ENCODE results near the gene DLGAP1. TPM values are rescaled to one million over a fixed set of nuclear protein-coding genes. Genes with fewer than 3 reads are reported as not detected.

The DLGAP1 gene
- total RNA-seq, 4 donors from 2014 or later, result 0.22 to 1.5 (median 0.56) TPM

DNA sequence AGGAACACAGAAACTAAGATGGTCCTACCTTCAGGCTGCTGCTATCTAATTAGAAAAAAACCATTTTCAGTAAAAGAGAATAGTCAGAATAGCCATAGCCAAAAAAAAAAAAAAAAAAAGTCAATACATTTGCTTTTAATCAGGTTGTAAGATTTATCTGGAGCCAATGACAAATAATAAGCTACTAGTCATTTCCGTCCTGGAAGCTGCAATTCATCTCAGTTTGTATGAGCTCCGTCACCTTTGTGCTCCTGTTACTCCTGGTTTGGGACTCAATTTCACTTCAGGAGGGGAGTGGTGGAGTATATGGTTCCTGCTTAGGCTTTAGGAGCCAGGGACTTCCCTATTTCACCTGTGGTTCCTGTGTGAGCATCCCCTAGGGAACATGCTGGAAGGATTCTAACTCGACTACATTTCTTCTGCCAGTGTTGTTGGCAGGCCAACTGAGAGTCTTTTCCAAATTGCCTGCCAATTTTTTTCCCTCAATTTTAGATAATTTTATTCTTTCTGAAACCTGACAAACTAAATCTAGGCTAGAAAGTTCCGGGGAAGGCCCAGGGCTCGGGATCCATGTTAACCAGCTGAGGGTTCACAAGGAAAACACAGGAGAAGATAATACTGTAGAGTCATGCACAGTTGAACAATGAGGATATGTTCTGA lies 481.8 kb downstream of the DLGAP1 start:
- Histone ChIP-seq H3K9me3 (peaks cover 0 to 7% (median 0%) of the 10 kb centered on the region in 3 donors), H3K27me3 (no peaks in the 10 kb centered on the region), H3K4me1 (no peaks in the 10 kb centered on the region), H3K4me3 (no peak overlapping the region), H3K36me3 (no peaks in the 10 kb centered on the region), H3K27ac (no peak overlapping the region)
- ATAC-seq, result no peak
- WGBS, 2 donors (ENCODE audit: low coverage in 1 of 2), result 55 to 58% methylated on average over 5 of the region's 5 CpGs
- TF ChIP-seq, protein P1, sequence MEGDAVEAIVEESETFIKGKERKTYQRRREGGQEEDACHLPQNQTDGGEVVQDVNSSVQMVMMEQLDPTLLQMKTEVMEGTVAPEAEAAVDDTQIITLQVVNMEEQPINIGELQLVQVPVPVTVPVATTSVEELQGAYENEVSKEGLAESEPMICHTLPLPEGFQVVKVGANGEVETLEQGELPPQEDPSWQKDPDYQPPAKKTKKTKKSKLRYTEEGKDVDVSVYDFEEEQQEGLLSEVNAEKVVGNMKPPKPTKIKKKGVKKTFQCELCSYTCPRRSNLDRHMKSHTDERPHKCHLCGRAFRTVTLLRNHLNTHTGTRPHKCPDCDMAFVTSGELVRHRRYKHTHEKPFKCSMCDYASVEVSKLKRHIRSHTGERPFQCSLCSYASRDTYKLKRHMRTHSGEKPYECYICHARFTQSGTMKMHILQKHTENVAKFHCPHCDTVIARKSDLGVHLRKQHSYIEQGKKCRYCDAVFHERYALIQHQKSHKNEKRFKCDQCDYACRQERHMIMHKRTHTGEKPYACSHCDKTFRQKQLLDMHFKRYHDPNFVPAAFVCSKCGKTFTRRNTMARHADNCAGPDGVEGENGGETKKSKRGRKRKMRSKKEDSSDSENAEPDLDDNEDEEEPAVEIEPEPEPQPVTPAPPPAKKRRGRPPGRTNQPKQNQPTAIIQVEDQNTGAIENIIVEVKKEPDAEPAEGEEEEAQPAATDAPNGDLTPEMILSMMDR (IDR thresholded peaks at IDR 0.05), result no peak
- TF ChIP-seq POLR2AphosphoS5 (IDR thresholded peaks at IDR 0.05) (no peak), EP300 (IDR thresholded peaks at IDR 0.05) (no peak), POLR2A (IDR thresholded peaks at IDR 0.05) (no peak)

DNA sequence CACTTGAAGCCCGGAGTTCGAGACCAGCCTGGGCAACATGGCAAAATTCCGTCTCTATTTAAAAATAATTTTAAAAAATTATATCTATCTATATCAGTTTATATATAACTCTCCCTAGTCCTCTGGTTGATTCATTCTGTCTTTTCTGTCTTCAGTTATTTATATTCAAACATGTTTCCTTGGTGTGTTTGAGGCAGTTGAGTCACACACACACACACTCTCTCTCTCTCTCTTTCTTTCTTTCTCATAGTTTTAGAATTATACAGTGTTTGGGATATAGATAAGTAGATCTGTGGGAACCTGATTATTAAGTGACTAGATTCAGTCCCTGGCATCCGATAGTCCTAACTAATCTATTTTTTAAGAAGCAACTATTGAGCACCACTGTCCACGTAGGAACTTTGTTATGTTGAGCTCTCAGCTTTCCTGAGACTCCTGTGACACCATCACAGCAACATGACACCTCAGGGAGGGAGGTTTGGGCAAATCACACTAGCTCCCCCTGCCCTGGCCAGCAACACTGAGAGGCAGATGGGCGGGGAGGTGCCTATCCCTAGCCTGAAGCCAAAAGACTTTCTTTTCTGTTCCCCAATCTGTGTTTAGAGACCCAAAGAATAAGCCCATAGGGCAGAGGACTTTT lies 482.7 kb downstream of the DLGAP1 start:
- H3K27me3 ChIP-seq, result no peaks in the 10 kb centered on the region
- no peaks in the 10 kb centered on the region for H3K9me3 ChIP-seq
- H3K27ac ChIP-seq, result no peak overlapping the region
- H3K4me1 ChIP-seq, result no peaks in the 10 kb centered on the region
- WGBS, 2 donors (ENCODE audit: low coverage in 1 of 2), result 92 to 93% methylated on average over 5 of the region's 6 CpGs
- no peaks in the 10 kb centered on the region for H3K36me3 ChIP-seq
- no peak for TF ChIP-seq EP300 (IDR thresholded peaks at IDR 0.05)
- TF ChIP-seq, protein P1 (IDR thresholded peaks at IDR 0.05), result no peak
- TF ChIP-seq POLR2AphosphoS5 (IDR thresholded peaks at IDR 0.05), result no peak
- no peak for TF ChIP-seq POLR2A (IDR thresholded peaks at IDR 0.05)
- ATAC-seq, result no peak
- H3K4me3 ChIP-seq, result no peak overlapping the region

DNA sequence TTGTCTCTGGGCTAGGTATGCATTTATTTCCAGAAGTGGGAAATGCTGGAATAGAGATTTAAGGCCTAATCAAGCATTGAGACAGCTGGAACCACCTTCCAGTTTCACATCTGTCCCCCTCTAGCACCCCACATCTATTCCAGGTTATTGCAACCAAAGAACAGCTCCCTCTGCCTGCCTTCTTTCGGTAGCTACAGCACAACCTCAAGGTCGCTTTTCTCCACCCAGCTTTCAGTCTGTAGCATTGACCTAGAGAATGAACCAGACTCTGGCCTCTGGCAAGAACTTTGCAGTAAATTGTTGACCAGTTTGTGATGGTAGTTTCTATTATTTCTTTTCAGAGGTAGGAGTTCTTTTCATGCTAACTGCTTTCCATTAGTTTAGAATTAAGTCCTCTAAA lies 484.2 kb downstream of the DLGAP1 start:
- 67 to 75% methylated on average over 2 of the region's 2 CpGs for WGBS, 2 donors (ENCODE audit: low coverage in 1 of 2)
- TF ChIP-seq POLR2A (IDR thresholded peaks at IDR 0.05) (no peak), EP300 (IDR thresholded peaks at IDR 0.05) (no peak), POLR2AphosphoS5 (IDR thresholded peaks at IDR 0.05) (no peak)
- TF ChIP-seq, protein P1 (IDR thresholded peaks at IDR 0.05), result no peak
- H3K4me3 ChIP-seq, result no peak overlapping the region
- ATAC-seq, result no peak
- no peak overlapping the region for H3K27ac ChIP-seq
- H3K36me3 ChIP-seq, result no peaks in the 10 kb centered on the region
- no peaks in the 10 kb centered on the region for H3K4me1 ChIP-seq
- no peaks in the 10 kb centered on the region for H3K27me3 ChIP-seq
- H3K9me3 ChIP-seq, result no peaks in the 10 kb centered on the region

DNA sequence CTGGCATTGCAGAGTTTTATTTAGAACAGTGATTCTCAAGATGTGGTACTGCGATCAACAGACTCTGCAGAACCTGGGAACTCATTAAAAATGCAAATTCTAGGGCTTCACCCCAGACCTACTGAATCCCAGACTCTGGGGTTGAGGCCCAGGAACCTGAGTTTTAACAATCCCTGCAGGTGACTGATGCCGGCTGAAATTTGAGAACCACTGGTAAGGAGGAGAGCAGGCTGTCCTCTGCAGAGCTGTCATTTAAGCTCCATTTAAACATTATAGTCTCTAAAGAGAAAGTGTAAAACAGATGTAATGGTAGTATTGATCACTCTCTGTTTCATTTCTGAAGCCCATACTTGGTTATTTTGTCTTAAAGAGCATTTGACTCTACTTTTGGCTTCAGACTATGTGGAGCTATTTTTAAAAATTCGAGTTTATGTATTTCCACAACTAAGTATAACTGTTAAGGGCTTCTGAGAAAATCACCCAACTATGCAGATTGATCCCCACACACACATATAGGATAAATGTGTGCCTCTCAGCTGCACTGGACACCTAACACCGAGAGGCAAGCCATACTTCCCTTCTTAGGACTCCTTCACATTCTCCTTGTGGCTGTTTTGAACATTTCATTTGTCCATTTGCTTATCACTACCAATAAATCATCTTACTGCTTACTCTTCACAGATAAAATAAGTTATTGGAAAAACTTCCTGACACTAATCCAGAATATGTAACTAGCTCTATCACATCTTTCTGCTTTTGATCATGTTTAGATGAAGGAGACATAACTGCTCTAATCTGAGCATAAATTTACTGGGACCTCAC lies 487.5 kb downstream of the DLGAP1 start:
- Histone ChIP-seq H3K9me3 (no peaks in the 10 kb centered on the region), H3K4me3 (no peak overlapping the region), H3K36me3 (no peaks in the 10 kb centered on the region), H3K27ac (no peak overlapping the region), H3K4me1 (no peaks in the 10 kb centered on the region), H3K27me3 (no peaks in the 10 kb centered on the region)
- TF ChIP-seq POLR2A (IDR thresholded peaks at IDR 0.05), result no peak
- no peak for TF ChIP-seq EP300 (IDR thresholded peaks at IDR 0.05)
- TF ChIP-seq POLR2AphosphoS5 (IDR thresholded peaks at IDR 0.05), result no peak
- TF ChIP-seq, protein P1 (IDR thresholded peaks at IDR 0.05), result no peak
- 41 to 60% methylated on average over 3 to 4 of the region's 4 CpGs for WGBS, 2 donors (ENCODE audit: low coverage in 1 of 2)
- ATAC-seq, result no peak

All from gastroesophageal sphincter (tissue), 4 donors.